HG03565 (cell line): ENCODE measurements around the gene AXDND1.
"Not testable (repeated sequence)": the region's sequence is repeated elsewhere in the genome, so short reads cannot be mapped to it uniquely, and the experiment has no call there.

Source experiments
- ATAC-seq: cut with Tn5 transposase; IDR thresholded peaks from one replicate; pipeline ENCODE4 v1.9.1; 2021; ENCODE audit warnings: mild to moderate bottlenecking, moderate library complexity; ENCODE audit not compliant: unreplicated experiment

The AXDND1 gene

DNA sequence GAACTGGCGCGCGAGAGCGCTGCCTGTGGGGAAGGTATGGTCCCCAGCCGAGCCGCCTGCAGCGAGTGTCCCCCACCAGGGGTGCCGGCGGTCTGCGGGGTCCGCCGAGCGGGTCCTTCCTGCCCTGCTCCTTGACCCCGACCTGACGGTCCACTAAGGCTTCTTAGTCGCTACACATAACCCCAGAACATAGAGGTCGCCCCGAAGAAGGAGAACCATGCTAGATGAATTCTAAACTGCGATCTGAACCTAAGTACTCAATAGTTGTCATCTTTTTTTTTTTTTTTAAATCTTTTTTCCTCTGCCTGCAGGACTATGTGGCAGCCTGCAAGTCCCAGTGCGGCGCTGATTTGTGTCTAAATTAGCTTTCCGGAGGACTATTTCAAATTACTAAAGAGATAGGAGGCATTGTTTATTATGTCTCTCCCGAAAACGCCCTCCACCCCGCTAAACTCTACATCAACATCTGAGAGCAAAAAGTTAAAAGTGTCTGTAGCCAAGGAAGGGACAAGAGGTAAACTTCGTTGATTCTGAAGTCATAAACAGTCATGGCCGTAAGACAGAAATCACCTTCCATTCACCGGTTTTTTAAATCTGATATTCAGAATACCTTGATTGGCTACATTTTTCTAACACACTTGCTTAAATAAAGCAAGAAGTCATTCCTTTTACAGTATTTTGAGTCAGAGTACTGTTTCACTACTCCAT is 476 bp downstream of the AXDND1 start:
- ATAC-seq, result peak; percentile 20

GRCh38 chr1:179369751-179370341 is 4.1 kb downstream of the AXDND1 start:
- peak; percentile 32 for ATAC-seq

GRCh38 chr1:179372160-179372559 is 6.4 kb downstream of the AXDND1 start:
- no peak for ATAC-seq

DNA sequence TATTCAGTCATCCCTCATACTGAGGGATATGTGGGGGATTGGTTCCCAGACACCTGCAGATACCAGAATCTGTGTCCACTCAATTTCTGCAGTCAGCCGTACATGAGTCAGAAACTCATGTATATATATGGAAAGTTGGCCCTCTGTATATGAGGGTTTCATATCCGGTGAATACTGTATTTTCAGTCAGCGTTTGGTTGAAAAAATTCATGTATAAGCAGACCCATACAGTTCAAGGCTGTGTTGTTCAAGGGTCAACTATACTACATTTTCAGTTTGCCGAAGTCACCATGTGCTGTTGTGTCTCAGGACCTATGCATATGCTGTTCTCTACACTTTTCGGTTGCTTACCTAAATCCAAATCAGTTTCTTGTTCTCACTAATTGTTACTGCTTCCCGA is 10.5 kb downstream of the AXDND1 start:
- ATAC-seq, result no peak

DNA sequence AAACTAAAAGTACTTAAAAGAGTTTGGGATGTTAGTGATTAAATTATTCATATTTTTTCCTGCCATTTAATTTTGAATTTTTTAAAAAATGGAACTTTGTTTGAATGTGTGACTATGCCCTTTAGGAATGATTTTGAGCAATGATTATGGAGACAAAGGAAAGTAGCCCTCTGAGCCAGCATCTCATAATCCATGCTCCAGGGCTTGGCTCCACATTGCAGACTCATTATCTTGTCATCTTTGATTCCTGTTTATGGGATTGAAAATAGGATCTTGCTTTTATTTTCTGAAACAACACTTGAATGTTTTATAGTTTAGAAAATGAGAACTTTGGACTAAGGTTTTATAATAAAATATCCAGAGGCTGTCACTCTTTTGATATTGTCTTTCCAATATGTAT is 14.5 kb downstream of the AXDND1 start:
- no peak for ATAC-seq

- no peak for ATAC-seq
Measured at GRCh38 chr1:179384027-179384426, 18.3 kb downstream of the AXDND1 start.

- no peak for ATAC-seq
Measured at GRCh38 chr1:179385510-179385909, 19.7 kb downstream of the AXDND1 start.

- ATAC-seq, result no peak
Measured at GRCh38 chr1:179393721-179394120, 27.9 kb downstream of the AXDND1 start.

GRCh38 chr1:179399399-179399798 is 33.6 kb downstream of the AXDND1 start:
- ATAC-seq, result not testable (repeated sequence)

DNA sequence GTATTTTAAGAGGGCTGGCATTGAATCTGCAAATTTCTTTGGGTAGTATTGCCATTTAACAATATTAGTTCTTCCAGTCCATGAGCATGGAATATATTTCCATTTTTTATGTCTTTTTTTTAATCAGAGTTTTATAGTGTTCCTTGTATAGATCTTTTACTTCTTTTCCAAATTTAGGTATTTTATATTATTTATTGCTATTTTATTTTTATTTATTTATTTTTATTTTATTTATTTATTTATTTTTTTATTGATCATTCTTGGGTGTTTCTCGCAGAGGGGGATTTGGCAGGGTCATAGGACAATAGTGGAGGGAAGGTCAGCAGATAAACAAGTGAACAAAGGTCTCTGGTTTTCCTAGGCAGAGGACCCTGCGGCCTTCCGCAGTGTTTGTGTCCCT is 52.0 kb downstream of the AXDND1 start:
- ATAC-seq, result not testable (repeated sequence)

GRCh38 chr1:179418706-179419105 is 52.9 kb downstream of the AXDND1 start:
- not testable (repeated sequence) for ATAC-seq

GRCh38 chr1:179424610-179425009 is 58.8 kb downstream of the AXDND1 start:
- no peak for ATAC-seq

- no peak for ATAC-seq
Measured at GRCh38 chr1:179425186-179425585, 59.4 kb downstream of the AXDND1 start.

DNA sequence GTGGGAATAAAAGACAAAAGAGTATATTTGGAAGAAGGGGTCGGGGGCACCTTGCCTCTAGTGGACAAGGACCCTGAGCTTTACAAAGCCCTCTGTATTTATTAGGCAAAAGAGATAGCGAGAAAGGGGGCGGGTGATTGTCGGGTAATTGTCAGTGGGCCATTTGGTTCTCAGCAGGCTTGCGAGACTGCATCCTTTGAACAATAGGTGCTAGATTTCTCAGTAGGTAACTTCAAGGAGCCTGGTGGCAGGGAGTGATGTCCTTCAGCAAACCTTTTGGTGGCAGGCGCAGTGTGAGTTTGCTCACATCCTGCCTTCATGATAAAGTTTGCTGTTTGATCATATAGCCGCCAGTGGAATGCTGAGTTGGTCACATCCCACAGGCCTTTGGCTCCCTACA is 71.4 kb downstream of the AXDND1 start:
- ATAC-seq, result no peak

- ATAC-seq, result not testable (repeated sequence)
Measured at GRCh38 chr1:179439646-179440045, 73.9 kb downstream of the AXDND1 start.

GRCh38 chr1:179440301-179440700 is 74.5 kb downstream of the AXDND1 start:
- not testable (repeated sequence) for ATAC-seq

- ATAC-seq, result no peak
Measured at GRCh38 chr1:179440971-179441370, 75.2 kb downstream of the AXDND1 start.

GRCh38 chr1:179441501-179441900 is 75.7 kb downstream of the AXDND1 start:
- ATAC-seq, result no peak

GRCh38 chr1:179442846-179443245 is 77.1 kb downstream of the AXDND1 start:
- ATAC-seq, result not testable (repeated sequence)

DNA sequence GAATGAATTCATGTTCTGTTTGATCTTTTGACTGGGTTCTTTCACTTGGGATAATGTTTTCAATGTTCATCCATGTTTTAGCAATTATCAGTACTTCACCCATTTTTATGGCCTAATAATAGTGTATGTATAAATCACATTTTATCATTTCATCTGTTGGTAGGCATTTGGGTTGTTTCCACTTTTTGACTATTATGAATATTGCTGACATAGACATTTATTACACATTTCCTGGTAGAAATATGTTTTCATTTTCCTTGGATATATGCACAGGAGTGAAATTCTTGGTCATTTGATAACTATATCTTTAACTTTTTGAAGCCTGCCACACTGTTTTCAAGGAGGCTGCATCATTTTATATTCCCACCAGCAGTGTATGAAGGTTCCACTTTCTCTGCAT is 79.8 kb downstream of the AXDND1 start:
- no peak for ATAC-seq

DNA sequence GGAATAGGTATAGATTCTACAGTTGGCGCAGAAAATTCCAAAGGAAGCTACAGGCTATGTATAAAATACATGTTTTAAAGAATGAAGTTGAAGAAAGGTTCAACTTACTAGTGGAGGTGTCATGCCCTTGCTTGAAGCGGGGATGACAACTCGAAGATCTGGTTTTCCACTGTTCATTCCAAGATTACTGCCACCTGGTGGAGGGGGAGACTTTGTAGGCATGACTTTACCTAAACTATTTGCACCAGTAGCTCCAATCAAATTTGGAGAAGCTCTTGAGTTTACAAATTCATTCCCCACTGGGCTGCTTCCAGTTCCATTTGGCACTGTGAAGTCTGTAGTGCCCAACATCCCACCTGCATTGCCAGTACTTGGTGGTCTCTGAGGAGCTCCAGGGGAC is 81.7 kb downstream of the AXDND1 start:
- ATAC-seq, result no peak

DNA sequence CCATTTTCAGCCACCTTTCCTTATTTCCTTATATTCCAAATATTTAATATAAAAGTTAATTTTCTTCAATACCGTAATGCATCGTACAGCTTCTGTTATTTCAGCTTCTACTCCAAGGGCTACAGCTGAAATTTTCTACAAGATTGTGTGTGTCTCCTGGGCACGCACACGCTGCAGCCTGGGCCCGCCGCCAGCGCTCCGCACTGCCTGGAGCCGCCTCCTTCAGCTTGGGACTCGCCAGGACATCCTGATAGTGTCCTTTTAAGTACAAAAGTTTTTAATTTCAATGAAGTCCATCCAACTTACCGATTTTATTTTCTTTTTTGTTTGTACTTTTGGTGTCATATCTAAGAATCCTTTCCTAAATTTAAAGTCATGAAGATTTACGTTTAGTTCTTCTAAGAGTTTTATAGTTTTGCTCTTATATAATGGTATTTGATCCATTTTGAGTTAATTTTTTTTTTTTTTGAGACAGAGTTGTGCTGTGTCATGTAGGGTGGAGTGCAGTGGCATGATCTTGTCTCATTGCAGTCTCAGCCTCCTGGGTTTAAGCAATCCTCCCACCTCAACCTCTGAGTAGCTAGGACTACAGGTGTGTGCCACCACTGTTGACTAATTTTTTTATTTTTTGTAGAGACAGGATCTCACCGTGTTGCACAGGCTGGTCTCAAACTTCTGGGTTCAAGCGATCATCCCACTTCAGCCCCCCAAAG is 82.8 kb downstream of the AXDND1 start:
- ATAC-seq, result no peak
